GM19025 (cell line): Measurements from ENCODE around the gene LSM7.
"Not testable (repeated sequence)": the region's sequence is repeated elsewhere in the genome, so short reads cannot be mapped to it uniquely, and the experiment has no call there.

Source experiments
- ATAC-seq: cut with Tn5 transposase; IDR thresholded peaks from one replicate; pipeline ENCODE4 v1.9.1; 2021; ENCODE audit warnings: mild to moderate bottlenecking, low read depth, moderate library complexity; ENCODE audit not compliant: unreplicated experiment

LSM7 gene

GRCh38 chr19:2282062-2282861, 46.1 kb downstream of the LSM7 start, which contains the start of gene PEAK3:
PEAK3 (minus strand) TSS chr19:2282175; CDS start chr19:2280931, 1,244 bp downstream.
- no peak for ATAC-seq

GRCh38 chr19:2281265-2282061, 46.9 kb downstream of the LSM7 start:
- not testable (repeated sequence) for ATAC-seq

- ATAC-seq, result no peak
These were observed 47.6 kb downstream of the LSM7 start for GRCh38 chr19:2280633-2281264.

- no peak for ATAC-seq
These were observed 49.8 kb downstream of the LSM7 start for GRCh38 chr19:2278459-2279158.

- ATAC-seq, result no peak
These were observed 51.2 kb downstream of the LSM7 start for GRCh38 chr19:2277138-2277537.

GRCh38 chr19:2276429-2276986, 51.9 kb downstream of the LSM7 start:
- ATAC-seq, result no peak

GRCh38 chr19:2275588-2276428, 52.6 kb downstream of the LSM7 start:
- no peak for ATAC-seq

- no peak for ATAC-seq
These were observed 53.4 kb downstream of the LSM7 start for GRCh38 chr19:2274931-2275535.

- ATAC-seq, result no peak
These were observed 54.1 kb downstream of the LSM7 start for GRCh38 chr19:2274185-2274711.

- ATAC-seq, result no peak
These were observed 54.8 kb downstream of the LSM7 start for GRCh38 chr19:2273356-2274184.
